Adrenal gland (tissue), 5 donors: ENCODE results near the gene MIPOL1.
"Not testable (repeated sequence)": the region's sequence is repeated elsewhere in the genome, so short reads cannot be mapped to it uniquely, and the experiment has no call there.

Experiments used
- CTCF ChIP-seq, 6 experiments: fragments of 450-650 bp in 4 of 6; fragments of 200-600 bp in 2 of 6; sonication (generic) in 1 of 6; IDR thresholded peaks; 1 replicate in 5 of 6; 2 replicates in 1 of 6; pipeline versions ENCODE4 v1.5.1 to v1.8.0; 2016 to 2021; ENCODE audit warnings: antibody characterized with exemption in 6 of 6, mild to moderate bottlenecking in 2 of 6, moderate library complexity in 1 of 6
- POLR2A ChIP-seq, 2 donors: fragments of 450-650 bp; IDR thresholded peaks; one replicate each; pipeline ENCODE4 v1.6.1; 2017; ENCODE audit warnings: antibody characterized with exemption in 2 of 2, mild to moderate bottlenecking in 2 of 2, moderate library complexity in 1 of 2
- donor health status: DM: no; HTN: no; CAD: no.

- TF ChIP-seq CTCF, POLR2A (IDR thresholded peaks at IDR 0.05): not testable (repeated sequence)
Observed at GRCh38 chr14:37462426-37462825, 264.7 kb downstream of the MIPOL1 start.
